Tibial nerve (tissue), 4 donors: ENCODE measurements around the gene EDEM3. TPM values are rescaled to one million over a fixed set of nuclear protein-coding genes. Genes with fewer than 3 reads are reported as not detected.

ENCODE experiments used
- DNase-seq, 2 donors: peaks; one replicate each; pipeline ENCODE4 v3.0.0-alpha.2; 2019; ENCODE audit warnings: low spot score in 2 of 2
- H3K27ac ChIP-seq, 4 donors: fragments of 200-600 bp; sonication (generic) in 3 of 4; one replicate each; pipeline ENCODE4 v1.5.1; 2017 to 2019; ENCODE audit warnings: mild to moderate bottlenecking in 1 of 4
- H3K27me3 ChIP-seq, 2 donors: fragments of 200-600 bp; sonication (generic) in 1 of 2; one replicate each; pipeline versions ENCODE4 v1.5.1 to v1.6.0; 2017 to 2019
- H3K36me3 ChIP-seq, 3 donors: fragments of 200-600 bp; sonication (generic); one replicate each; pipeline ENCODE4 v1.5.1; 2018 to 2019
- H3K4me1 ChIP-seq, 4 donors: fragments of 200-600 bp; sonication (generic) in 3 of 4; one replicate each; pipeline ENCODE4 v1.5.1; 2017 to 2019
- H3K4me3 ChIP-seq, 4 donors: fragments of 200-600 bp; sonication (generic) in 3 of 4; one replicate each; pipeline ENCODE4 v1.5.1; 2017 to 2019; ENCODE audit warnings: mild to moderate bottlenecking in 1 of 4, moderate library complexity in 1 of 4
- H3K9me3 ChIP-seq, 4 donors: fragments of 200-600 bp; sonication (generic) in 3 of 4; one replicate each; pipeline ENCODE4 v1.5.1; 2017 to 2019
- EP300 ChIP-seq, 2 donors: sonication (generic); formaldehyde crosslinking; IDR thresholded peaks; one replicate each; pipeline ENCODE4 v1.6.1; 2017; ENCODE audit warnings: antibody characterized with exemption in 2 of 2, mild to moderate bottlenecking in 1 of 2
- POLR2A ChIP-seq, 2 donors: fragments of 450-650 bp; IDR thresholded peaks; one replicate each; pipeline ENCODE4 v1.6.1; 2017; ENCODE audit warnings: antibody characterized with exemption in 2 of 2, mild to moderate bottlenecking in 2 of 2, moderate library complexity in 2 of 2
- WGBS, 2 donors: methylation state at CpG; one replicate each; pipeline ENCODE4 v1.1.5; 2018; 5-methylcytosine and 5-hydroxymethylcytosine counted together
- total RNA-seq, 4 donors: library from RNA; depleted of rRNA; stranded (reverse); fragments of >200 nt; gene quantifications; one replicate each; pipeline ENCODE4 v1.1.0, GENCODE V29; 2016
- TF ChIP-seq, protein P1 (sequence below), 5 experiments: fragments of 200-600 bp in 3 of 5; fragments of 450-650 bp in 2 of 5; sonication (generic) in 3 of 5; IDR thresholded peaks; one replicate each; pipeline ENCODE4 v1.5.1; 2016 to 2019; ENCODE audit warnings: antibody characterized with exemption in 5 of 5, mild to moderate bottlenecking in 3 of 5, moderate library complexity in 2 of 5

EDEM3 gene
- total RNA-seq, 4 donors from 2014 or later = 33.0 to 57.3 (median 39.0) TPM

DNA sequence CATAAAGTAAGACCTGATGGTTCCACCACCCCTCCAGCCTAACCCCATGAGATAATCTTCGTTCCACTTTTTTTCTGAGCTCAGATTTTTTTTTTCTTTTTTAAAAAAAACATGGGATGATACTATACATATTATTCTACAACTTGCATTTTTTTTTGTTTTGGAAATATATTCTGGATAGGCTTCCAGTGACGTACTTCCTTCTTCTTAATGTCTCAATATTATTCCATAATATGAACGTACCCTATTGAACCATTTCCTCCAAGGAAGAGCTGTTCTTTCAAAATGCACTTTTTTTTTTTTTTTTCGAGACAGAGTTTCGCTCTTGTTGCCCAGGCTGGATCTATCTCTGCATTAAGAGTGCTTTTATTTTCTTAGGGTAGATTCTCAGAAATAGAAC is 1.5 kb downstream of the EDEM3 start:
- Histone ChIP-seq H3K9me3 (no peaks in the 10 kb centered on the region), H3K27me3 (no peaks in the 10 kb centered on the region), H3K4me3 (peak overlapping the region in 2 of 4 donors; percentile 67 to 99), H3K27ac (peak overlapping the region in 3 of 4 donors; percentile 1 to 93 (median 92)), H3K4me1 (peaks cover 0 to 42% (median 15%) of the 10 kb centered on the region in 4 donors), H3K36me3 (no peaks in the 10 kb centered on the region)
- no peak for DNase-seq
- no peak for TF ChIP-seq POLR2A (IDR thresholded peaks at IDR 0.05)
- 66 to 68% methylated on average over 5 of the region's 5 CpGs for WGBS, 2 donors

GRCh38 chr1:184752656-184753055 is 2.0 kb downstream of the EDEM3 start:
- DNase-seq = no peak
- Histone ChIP-seq H3K36me3 (no peaks in the 10 kb centered on the region), H3K27ac (peak overlapping the region in 1 of 4 donors; percentile 0), H3K4me1 (peaks cover 0 to 42% (median 15%) of the 10 kb centered on the region in 4 donors), H3K4me3 (no peak overlapping the region), H3K27me3 (no peaks in the 10 kb centered on the region), H3K9me3 (no peaks in the 10 kb centered on the region)
- TF ChIP-seq EP300 (IDR thresholded peaks at IDR 0.05) = no peak
- no peak for TF ChIP-seq POLR2A (IDR thresholded peaks at IDR 0.05)
- TF ChIP-seq, protein P1, sequence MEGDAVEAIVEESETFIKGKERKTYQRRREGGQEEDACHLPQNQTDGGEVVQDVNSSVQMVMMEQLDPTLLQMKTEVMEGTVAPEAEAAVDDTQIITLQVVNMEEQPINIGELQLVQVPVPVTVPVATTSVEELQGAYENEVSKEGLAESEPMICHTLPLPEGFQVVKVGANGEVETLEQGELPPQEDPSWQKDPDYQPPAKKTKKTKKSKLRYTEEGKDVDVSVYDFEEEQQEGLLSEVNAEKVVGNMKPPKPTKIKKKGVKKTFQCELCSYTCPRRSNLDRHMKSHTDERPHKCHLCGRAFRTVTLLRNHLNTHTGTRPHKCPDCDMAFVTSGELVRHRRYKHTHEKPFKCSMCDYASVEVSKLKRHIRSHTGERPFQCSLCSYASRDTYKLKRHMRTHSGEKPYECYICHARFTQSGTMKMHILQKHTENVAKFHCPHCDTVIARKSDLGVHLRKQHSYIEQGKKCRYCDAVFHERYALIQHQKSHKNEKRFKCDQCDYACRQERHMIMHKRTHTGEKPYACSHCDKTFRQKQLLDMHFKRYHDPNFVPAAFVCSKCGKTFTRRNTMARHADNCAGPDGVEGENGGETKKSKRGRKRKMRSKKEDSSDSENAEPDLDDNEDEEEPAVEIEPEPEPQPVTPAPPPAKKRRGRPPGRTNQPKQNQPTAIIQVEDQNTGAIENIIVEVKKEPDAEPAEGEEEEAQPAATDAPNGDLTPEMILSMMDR (IDR thresholded peaks at IDR 0.05) = no peak
- 90 to 91% methylated on average over 2 of the region's 2 CpGs for WGBS, 2 donors

DNA sequence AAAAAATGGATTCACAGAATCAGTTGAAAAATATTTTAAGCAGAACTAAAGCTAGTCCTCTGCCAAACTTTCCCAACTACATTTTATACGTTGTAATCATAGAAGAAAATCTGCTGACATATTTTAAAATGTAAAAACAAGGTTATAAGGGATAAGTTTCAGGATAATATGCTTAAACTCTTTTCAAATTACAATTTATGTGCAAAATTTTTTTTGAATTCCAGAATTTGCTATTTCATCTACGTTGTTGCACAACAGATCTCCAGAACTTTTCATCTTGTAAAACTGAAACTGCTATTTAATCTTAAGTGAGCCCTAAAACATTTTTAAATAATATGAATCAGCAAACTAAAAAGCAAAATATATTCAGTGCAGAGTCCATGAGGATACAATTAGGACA is 5.9 kb downstream of the EDEM3 start:
- DNase-seq = no peak
- H3K27me3 ChIP-seq = no peaks in the 10 kb centered on the region
- TF ChIP-seq, protein P1 (IDR thresholded peaks at IDR 0.05) = no peak
- no peak for TF ChIP-seq POLR2A (IDR thresholded peaks at IDR 0.05)
- no peak for TF ChIP-seq EP300 (IDR thresholded peaks at IDR 0.05)
- H3K27ac ChIP-seq = peak overlapping the region in 2 of 4 donors; percentile 31 to 44
- no peaks in the 10 kb centered on the region for H3K9me3 ChIP-seq
- H3K4me1 ChIP-seq = peaks cover 0 to 52% (median 26%) of the 10 kb centered on the region in 4 donors
- whole genome bisulfite sequencing, 2 donors = 30 to 38% methylated on average over 2 of the region's 2 CpGs
- H3K4me3 ChIP-seq = no peak overlapping the region
- H3K36me3 ChIP-seq = no peaks in the 10 kb centered on the region

GRCh38 chr1:184747089-184747955 is 7.3 kb downstream of the EDEM3 start:
- TF ChIP-seq POLR2A (IDR thresholded peaks at IDR 0.05) (no peak), EP300 (IDR thresholded peaks at IDR 0.05) (no peak)
- TF ChIP-seq, protein P1 (IDR thresholded peaks at IDR 0.05) = no peak
- no peak for DNase-seq
- Histone ChIP-seq H3K27me3 (no peaks in the 10 kb centered on the region), H3K4me1 (peaks cover 0 to 38% (median 20%) of the 10 kb centered on the region in 4 donors), H3K27ac (no peak overlapping the region), H3K4me3 (no peak overlapping the region), H3K36me3 (no peaks in the 10 kb centered on the region), H3K9me3 (no peaks in the 10 kb centered on the region)
- 59 to 81% methylated on average over 3 of the region's 3 CpGs for WGBS, 2 donors

- no peak overlapping the region for H3K4me3 ChIP-seq
- no peaks in the 10 kb centered on the region for H3K9me3 ChIP-seq
- no peaks in the 10 kb centered on the region for H3K27me3 ChIP-seq
- 42 to 46% methylated on average over 4 of the region's 4 CpGs for WGBS, 2 donors
- TF ChIP-seq EP300 (IDR thresholded peaks at IDR 0.05) (no peak), POLR2A (IDR thresholded peaks at IDR 0.05) (no peak)
- TF ChIP-seq, protein P1 (IDR thresholded peaks at IDR 0.05) = no peak
- DNase-seq = no peak
- no peak overlapping the region for H3K27ac ChIP-seq
- peaks cover 0 to 1% (median 0%) of the 10 kb centered on the region in 3 donors for H3K36me3 ChIP-seq
- H3K4me1 ChIP-seq = peaks cover 0 to 34% (median 20%) of the 10 kb centered on the region in 4 donors
These were observed 8.6 kb downstream of the EDEM3 start for GRCh38 chr1:184745929-184746638.
